ENCODE measurements around the gene CREB5.
"Not testable (repeated sequence)": the region's sequence is repeated elsewhere in the genome, so short reads cannot be mapped to it uniquely, and the experiment has no call there.

Gene CREB5

GRCh38 chr7:28811701-28812430 is 399.5 kb downstream of the CREB5 start:
- no peak for DNase-seq (ENCODE audit: low read depth in 3 of 3)

DNA sequence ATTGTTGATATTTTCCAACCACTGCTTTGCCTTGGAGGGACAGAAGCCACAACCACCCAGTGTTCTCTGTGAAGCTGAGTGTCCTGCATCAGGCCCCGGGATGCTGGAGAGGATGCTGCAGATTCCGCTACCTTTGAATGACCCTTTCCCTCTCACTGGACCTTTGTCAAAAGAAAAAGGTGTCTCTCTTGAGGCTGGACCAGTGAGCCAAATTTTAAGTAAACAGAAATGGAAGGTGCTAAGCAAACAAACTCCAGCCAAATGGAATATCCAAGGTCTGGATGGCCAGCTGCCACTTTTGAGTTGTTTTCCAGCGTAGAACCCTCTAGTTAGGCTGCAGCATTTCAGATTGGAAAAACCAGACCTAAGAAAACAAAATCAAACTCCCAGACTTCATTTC is 400.3 kb downstream of the CREB5 start:
- DNase-seq (ENCODE audit: low read depth in 3 of 3): no peak

GRCh38 chr7:28813243-28813962 is 401.1 kb downstream of the CREB5 start:
- no peak for DNase-seq (ENCODE audit: low read depth in 3 of 3)

- no peak for DNase-seq (ENCODE audit: low read depth in 3 of 3)
Observed at GRCh38 chr7:28815369-28815927, 403.1 kb downstream of the CREB5 start.

- DNase-seq (ENCODE audit: low read depth in 3 of 3): no peak
Observed at GRCh38 chr7:28815928-28816373, 403.6 kb downstream of the CREB5 start.

DNA sequence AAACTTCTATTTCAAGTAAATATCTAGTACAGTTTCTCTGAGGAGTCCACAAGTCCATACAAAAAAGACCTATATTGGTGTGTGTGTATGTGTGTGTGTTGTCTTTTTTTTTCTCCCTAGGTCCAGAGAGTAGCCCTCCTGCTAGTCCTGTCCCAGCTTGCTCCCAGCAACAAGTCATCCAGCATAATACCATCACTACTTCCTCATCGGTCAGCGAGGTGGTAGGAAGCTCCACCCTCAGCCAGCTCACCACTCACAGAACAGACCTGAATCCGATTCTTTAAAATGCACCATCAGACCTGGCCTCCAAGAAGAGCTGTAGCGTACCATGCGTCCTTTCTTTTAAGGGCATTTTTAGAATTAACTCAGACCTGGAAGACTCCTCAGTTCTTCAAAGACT is 406.7 kb downstream of the CREB5 start:
- no peak for DNase-seq (ENCODE audit: low read depth in 3 of 3)

DNA sequence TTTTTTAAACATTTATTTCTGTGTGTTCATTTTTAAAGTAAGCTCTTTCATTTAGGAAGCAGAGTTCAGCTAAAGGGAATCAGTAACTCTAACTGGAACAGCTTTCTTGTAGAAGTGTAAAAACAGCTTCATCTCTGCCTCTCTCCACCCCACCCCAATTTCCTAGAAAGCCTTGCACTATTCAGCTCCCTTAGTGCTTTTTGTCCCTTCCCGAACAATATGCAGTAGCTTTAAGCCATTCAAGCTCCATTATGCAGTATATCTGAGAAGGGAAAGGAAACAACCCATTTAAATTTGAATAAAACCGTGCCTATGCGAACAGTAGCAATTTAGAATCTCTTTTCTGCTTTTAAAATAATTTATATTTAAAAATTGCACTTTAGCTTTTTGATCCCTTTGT is 411.3 kb downstream of the CREB5 start:
- DNase-seq (ENCODE audit: low read depth in 3 of 3): no peak

GRCh38 chr7:28825817-28826448 is 413.6 kb downstream of the CREB5 start:
- not testable (repeated sequence) for DNase-seq (ENCODE audit: low read depth in 3 of 3)

GRCh38 chr7:28830846-28831245 is 418.5 kb downstream of the CREB5 start:
- DNase-seq (ENCODE audit: low read depth in 3 of 3): no peak

- no peak for DNase-seq (ENCODE audit: low read depth in 3 of 3)
Observed at GRCh38 chr7:28832669-28833068, 420.4 kb downstream of the CREB5 start.

DNA sequence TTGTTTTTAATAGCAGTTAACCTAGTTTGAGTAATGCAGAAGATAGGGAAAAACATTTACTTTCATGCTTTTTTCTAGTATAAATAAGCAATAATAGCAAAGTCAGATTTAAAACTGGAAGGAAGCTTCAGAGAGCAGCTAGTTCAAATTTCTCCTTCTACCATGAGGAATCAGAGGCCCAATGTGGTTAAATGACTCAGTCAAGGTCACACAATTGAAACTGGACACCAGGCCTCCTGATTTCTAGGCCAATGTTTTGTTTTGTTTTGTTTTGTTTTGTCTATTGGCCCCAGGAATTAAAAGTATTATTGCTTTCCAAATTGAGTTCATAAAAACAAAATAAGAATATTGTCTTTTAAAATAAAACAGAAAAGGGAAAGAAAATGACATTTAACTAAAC is 423.5 kb downstream of the CREB5 start:
- no peak for DNase-seq (ENCODE audit: low read depth in 3 of 3)

GRCh38 chr7:28836716-28837115 is 424.4 kb downstream of the CREB5 start:
- DNase-seq (ENCODE audit: low read depth in 3 of 3): no peak

- no peak for DNase-seq (ENCODE audit: low read depth in 3 of 3)
Observed at GRCh38 chr7:28837216-28837615, 424.9 kb downstream of the CREB5 start.

GRCh38 chr7:28840592-28840995 is 428.3 kb downstream of the CREB5 start:
- DNase-seq (ENCODE audit: low read depth in 3 of 3): no peak

DNA sequence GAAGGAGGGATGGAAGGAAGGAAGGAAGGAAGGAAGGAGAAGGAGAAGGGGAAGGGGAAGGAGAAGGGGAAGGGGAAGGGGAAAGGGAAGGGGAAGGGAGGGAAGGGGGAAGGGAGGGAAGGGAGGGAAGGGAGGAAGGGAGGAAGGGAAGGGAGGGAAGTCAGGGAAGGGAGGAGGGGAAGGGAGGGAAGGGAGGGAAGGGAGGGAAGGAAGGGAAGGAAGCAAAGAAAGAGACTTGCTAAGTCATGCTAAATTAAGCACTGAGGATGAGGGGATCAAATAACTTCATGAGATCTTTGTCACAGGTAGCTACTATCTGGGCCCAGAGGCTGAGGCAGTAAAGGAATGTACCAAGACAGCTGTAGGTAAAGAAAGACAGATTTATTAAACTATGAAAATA is 429.4 kb downstream of the CREB5 start:
- no peak for DNase-seq (ENCODE audit: low read depth in 3 of 3)

DNA sequence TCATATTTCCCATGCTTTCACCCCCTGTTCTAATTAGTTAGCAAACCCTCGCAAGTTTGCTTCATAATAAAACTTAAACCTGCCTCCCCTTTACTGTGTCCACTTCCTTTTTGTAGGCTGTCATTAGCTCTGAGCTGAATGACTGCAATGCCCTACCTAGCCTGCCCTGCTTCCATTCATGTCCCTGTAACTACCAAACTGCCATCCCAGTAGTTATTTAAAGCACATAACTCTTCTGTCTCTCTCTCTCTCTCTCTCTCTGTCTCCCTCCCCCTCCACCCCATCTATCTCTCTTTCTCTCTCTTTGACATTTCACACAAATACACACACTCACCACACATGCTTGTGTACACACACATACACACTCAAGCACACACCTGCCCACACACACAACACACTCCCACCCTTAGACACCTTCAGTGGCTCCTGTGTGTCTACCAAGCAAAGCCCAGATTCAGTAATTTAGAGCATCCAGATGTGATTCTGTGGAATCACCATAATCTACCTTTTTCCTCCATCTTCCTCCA is 430.5 kb downstream of the CREB5 start:
- no peak for DNase-seq (ENCODE audit: low read depth in 3 of 3)

GRCh38 chr7:28845106-28845505 is 432.8 kb downstream of the CREB5 start:
- no peak for DNase-seq (ENCODE audit: low read depth in 3 of 3)

DNA sequence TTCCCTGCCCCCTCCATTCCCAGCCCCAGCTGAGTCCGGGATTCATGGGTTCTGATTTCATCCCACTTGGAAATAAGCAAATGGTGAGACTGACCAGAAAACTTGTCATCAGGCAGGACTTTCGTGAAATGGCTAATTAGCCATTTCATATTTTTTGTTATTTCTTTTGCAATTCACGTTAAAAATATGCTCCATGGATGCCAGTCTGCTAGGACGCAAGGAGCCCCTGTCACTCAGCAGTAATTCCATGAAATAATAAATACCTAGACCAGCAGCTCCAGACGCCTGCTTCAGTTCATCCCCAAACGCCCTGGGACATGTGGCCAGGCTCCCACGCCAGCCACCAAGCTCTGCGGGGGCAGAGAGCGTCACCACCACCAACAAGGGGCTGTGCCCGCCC is 434.9 kb downstream of the CREB5 start:
- no peak for DNase-seq (ENCODE audit: low read depth in 3 of 3)

DNA sequence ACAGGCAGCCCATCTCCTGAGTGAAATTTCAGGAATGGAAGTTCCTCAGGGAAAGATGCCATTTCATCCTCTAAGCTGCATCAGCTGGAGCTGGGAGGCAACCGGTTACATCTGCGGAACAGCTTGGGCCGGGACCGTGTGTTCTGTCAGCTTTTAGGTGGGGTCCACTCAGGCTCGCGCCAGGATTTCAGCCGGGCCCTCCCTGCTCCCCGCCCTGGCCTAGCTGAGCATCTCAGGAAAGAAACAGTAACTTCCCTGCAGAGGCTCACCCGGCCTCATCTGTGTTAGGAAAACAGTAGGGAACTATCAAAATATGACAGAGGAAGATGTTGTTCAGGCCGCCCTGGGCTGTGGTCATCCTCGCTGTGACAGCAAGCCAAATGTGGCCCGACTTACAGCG is 435.4 kb downstream of the CREB5 start:
- DNase-seq (ENCODE audit: low read depth in 3 of 3): no peak

DNA sequence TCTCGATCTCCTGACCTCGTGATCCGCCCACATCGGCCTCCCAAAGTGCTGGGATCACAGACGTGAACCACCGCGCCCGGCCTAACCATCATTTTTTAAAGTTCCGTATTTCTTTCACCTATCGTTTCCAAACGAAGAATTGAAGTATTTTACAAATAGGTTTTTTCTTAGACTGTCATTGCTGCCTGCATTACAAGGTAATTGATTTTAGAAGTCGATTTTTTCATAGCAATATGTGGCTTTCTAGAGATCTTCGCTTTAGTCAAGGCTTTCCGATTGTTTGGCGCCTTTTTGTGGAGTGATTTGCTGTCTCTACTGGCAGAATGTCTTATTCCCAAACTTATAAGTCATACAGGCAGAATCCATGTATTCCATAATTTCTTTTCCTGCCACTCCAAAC is 436.6 kb downstream of the CREB5 start:
- DNase-seq (ENCODE audit: low read depth in 3 of 3): no peak

DNA sequence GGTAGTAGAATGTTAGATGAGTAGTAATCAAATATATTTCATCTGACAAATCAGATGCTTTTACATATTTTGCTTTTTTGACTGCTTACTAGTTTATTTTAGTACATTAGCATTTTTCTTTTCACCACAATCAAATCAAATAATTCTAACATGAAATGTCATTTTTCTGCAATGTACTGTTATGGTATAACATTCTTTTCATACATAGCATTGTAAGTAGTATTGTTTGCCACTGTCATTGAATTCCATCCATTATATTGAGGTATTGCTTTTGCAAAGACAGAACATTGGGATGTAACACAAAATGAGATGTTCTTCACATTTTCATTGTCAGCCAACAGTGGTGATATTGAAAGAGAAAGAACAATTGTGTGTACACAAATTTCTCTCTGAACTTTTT is 438.4 kb downstream of the CREB5 start:
- DNase-seq (ENCODE audit: low read depth in 3 of 3): no peak

- no peak for DNase-seq (ENCODE audit: low read depth in 3 of 3)
Observed at GRCh38 chr7:28853150-28853549, 440.8 kb downstream of the CREB5 start.

All from stimulated activated CD4-positive, alpha-beta T cell treated with anti-CD3 and anti-CD28 coated beads, TNF-alpha, amount 100 ng/mL, for 4 hours (primary cell).